Activated naive CD8-positive, alpha-beta T cell treated with anti-CD3 and anti-CD28 coated beads, Interleukin-2, amount 50 U/mL, for 24 hours (primary cell): ENCODE results near the gene SUMF1.

Experiments
- ATAC-seq: fragments of 150-1000 bp; cut with Tn5 transposase; one replicate; pipeline ENCODE4 v1.10.0; 2021
- DNase-seq: peaks from one replicate; pipeline ENCODE4 v3.0.0; 2021
- H3K27ac Mint-ChIP-seq: one replicate; pipeline ENCODE4 v1.8.0; 2021; ENCODE audit warnings: mild to moderate bottlenecking, mixed read lengths
- H3K27me3 Mint-ChIP-seq: one replicate; pipeline ENCODE4 v1.8.0; 2021; ENCODE audit warnings: mixed read lengths
- H3K36me3 Mint-ChIP-seq: one replicate; pipeline ENCODE4 v1.8.0; 2021; ENCODE audit warnings: low read depth, mixed read lengths
- H3K4me1 Mint-ChIP-seq: one replicate; pipeline ENCODE4 v1.8.0; 2021; ENCODE audit warnings: mixed read lengths
- H3K4me3 Mint-ChIP-seq: one replicate; pipeline ENCODE4 v1.8.0; 2021; ENCODE audit warnings: mild to moderate bottlenecking, moderate library complexity, mixed read lengths
- H3K9me3 Mint-ChIP-seq: one replicate; pipeline ENCODE4 v1.8.0; 2021; ENCODE audit warnings: mixed read lengths

The SUMF1 gene

GRCh38 chr3:4421121-4421520 lies 45.9 kb downstream of the SUMF1 start:
- ATAC-seq (peak; percentile 94), DNase-seq (no peak)
- no peak overlapping the region for H3K4me3 Mint-ChIP-seq
- H3K27ac Mint-ChIP-seq, result peak overlapping the region; percentile 73
- H3K27me3 Mint-ChIP-seq, result no peaks in the 10 kb centered on the region
- H3K36me3 Mint-ChIP-seq, result peaks cover 10% of the 10 kb centered on the region
- peaks cover 6% of the 10 kb centered on the region for H3K9me3 Mint-ChIP-seq
- peaks cover 45% of the 10 kb centered on the region for H3K4me1 Mint-ChIP-seq

- ATAC-seq (no peak), DNase-seq (no peak)
- no peaks in the 10 kb centered on the region for H3K9me3 Mint-ChIP-seq
- H3K4me1 Mint-ChIP-seq, result peaks cover 33% of the 10 kb centered on the region
- H3K27me3 Mint-ChIP-seq, result no peaks in the 10 kb centered on the region
- peaks cover 5% of the 10 kb centered on the region for H3K36me3 Mint-ChIP-seq
- no peak overlapping the region for H3K4me3 Mint-ChIP-seq
- no peak overlapping the region for H3K27ac Mint-ChIP-seq
Measured at GRCh38 chr3:4419920-4420319, 47.1 kb downstream of the SUMF1 start.

- H3K27me3 Mint-ChIP-seq, result no peaks in the 10 kb centered on the region
- H3K4me1 Mint-ChIP-seq, result peaks cover 29% of the 10 kb centered on the region
- peaks cover 5% of the 10 kb centered on the region for H3K36me3 Mint-ChIP-seq
- ATAC-seq (no peak), DNase-seq (no peak)
- H3K27ac Mint-ChIP-seq, result no peak overlapping the region
- no peaks in the 10 kb centered on the region for H3K9me3 Mint-ChIP-seq
- no peak overlapping the region for H3K4me3 Mint-ChIP-seq
Measured at GRCh38 chr3:4419386-4419785, 47.7 kb downstream of the SUMF1 start.

GRCh38 chr3:4418156-4418555 lies 48.9 kb downstream of the SUMF1 start:
- no peak for DNase-seq
- no peak overlapping the region for H3K4me3 Mint-ChIP-seq
- H3K27me3 Mint-ChIP-seq, result no peaks in the 10 kb centered on the region
- H3K36me3 Mint-ChIP-seq, result peaks cover 5% of the 10 kb centered on the region
- no peaks in the 10 kb centered on the region for H3K9me3 Mint-ChIP-seq
- H3K27ac Mint-ChIP-seq, result no peak overlapping the region
- peaks cover 28% of the 10 kb centered on the region for H3K4me1 Mint-ChIP-seq
- ATAC-seq, result peak; percentile 31

DNA sequence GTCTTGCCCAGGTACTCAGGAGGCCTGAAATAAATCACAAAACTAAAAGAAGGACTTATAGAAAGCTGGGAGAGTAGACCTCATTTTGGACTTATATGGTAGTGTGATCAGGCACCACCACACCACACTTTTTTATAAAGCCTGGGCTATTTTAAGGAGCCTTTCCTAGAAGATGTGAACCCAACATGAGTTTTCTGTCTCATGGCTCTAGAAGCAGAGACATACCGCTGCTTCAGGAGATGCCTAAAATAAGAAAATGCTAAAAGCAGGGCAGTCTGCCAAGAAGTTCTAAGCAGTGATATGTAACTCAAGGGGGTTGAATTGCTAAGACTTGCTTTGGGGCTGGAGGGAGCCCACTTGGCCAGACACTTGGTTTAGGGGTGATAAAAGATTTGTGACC lies 49.6 kb downstream of the SUMF1 start:
- Mint-ChIP-seq H3K9me3 (no peaks in the 10 kb centered on the region), H3K36me3 (peaks cover 5% of the 10 kb centered on the region), H3K27me3 (no peaks in the 10 kb centered on the region), H3K4me3 (no peak overlapping the region), H3K4me1 (peaks cover 28% of the 10 kb centered on the region), H3K27ac (no peak overlapping the region)
- ATAC-seq, result no peak
- no peak for DNase-seq

DNA sequence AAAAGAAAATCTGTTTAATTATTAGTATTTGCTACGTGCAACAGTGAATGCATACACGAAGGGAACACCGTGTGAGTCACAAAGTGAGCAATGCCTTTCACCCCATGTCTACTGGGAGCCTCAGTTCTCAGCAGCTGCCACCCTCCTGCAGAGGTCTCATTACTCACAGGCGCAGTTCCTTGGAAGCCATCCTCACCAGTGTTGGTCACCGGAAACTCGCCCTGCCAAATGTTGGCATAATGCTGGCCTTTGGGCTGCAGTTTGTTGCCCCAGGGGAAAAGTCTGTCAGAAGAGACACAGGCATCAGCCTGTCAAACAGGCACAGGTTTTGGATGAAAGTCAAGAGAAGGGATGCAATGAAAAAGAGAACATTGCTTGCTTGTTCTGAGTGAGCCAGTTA lies 50.1 kb downstream of the SUMF1 start:
- Mint-ChIP-seq H3K9me3 (no peaks in the 10 kb centered on the region), H3K36me3 (peaks cover 10% of the 10 kb centered on the region), H3K4me3 (no peak overlapping the region), H3K27ac (no peak overlapping the region), H3K4me1 (peaks cover 32% of the 10 kb centered on the region), H3K27me3 (no peaks in the 10 kb centered on the region)
- DNase-seq (no peak), ATAC-seq (no peak)

- no peak overlapping the region for H3K27ac Mint-ChIP-seq
- no peaks in the 10 kb centered on the region for H3K9me3 Mint-ChIP-seq
- DNase-seq (no peak), ATAC-seq (no peak)
- H3K4me3 Mint-ChIP-seq, result no peak overlapping the region
- H3K4me1 Mint-ChIP-seq, result peaks cover 31% of the 10 kb centered on the region
- H3K36me3 Mint-ChIP-seq, result peaks cover 13% of the 10 kb centered on the region
- H3K27me3 Mint-ChIP-seq, result no peaks in the 10 kb centered on the region
Measured at GRCh38 chr3:4416427-4416945, 50.6 kb downstream of the SUMF1 start.

GRCh38 chr3:4413467-4413866 lies 53.6 kb downstream of the SUMF1 start:
- ATAC-seq (no peak), DNase-seq (no peak)
- H3K4me3 Mint-ChIP-seq, result no peak overlapping the region
- H3K4me1 Mint-ChIP-seq, result peaks cover 41% of the 10 kb centered on the region
- H3K27me3 Mint-ChIP-seq, result no peaks in the 10 kb centered on the region
- H3K36me3 Mint-ChIP-seq, result peaks cover 21% of the 10 kb centered on the region
- no peak overlapping the region for H3K27ac Mint-ChIP-seq
- H3K9me3 Mint-ChIP-seq, result no peaks in the 10 kb centered on the region

- ATAC-seq, result no peak
- H3K4me3 Mint-ChIP-seq, result no peak overlapping the region
- no peaks in the 10 kb centered on the region for H3K9me3 Mint-ChIP-seq
- peaks cover 47% of the 10 kb centered on the region for H3K4me1 Mint-ChIP-seq
- H3K36me3 Mint-ChIP-seq, result peaks cover 25% of the 10 kb centered on the region
- DNase-seq, result no peak
- H3K27ac Mint-ChIP-seq, result no peak overlapping the region
- H3K27me3 Mint-ChIP-seq, result no peaks in the 10 kb centered on the region
Measured at GRCh38 chr3:4411833-4412232, 55.2 kb downstream of the SUMF1 start.

DNA sequence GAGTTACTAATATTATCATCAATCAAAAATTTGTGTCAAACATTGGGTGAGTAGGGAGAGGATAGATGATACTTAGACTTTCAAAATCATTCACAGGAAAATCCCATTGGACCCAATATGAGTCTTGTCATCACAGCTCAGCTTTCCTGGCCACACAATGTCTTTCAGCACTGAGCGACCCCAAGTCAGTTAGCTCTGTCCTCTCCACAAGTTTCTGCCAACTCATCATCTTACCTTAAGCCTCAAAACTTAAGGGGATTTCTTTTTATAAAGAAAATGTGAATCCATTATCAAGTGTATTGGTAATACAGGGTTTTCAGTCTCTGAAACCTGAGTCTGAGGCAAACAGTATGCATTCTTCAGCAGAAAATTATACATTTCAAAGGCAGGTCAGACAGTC lies 55.8 kb downstream of the SUMF1 start:
- H3K36me3 Mint-ChIP-seq, result peaks cover 25% of the 10 kb centered on the region
- no peak overlapping the region for H3K4me3 Mint-ChIP-seq
- no peaks in the 10 kb centered on the region for H3K27me3 Mint-ChIP-seq
- no peak overlapping the region for H3K27ac Mint-ChIP-seq
- DNase-seq, result no peak
- no peaks in the 10 kb centered on the region for H3K9me3 Mint-ChIP-seq
- H3K4me1 Mint-ChIP-seq, result peaks cover 51% of the 10 kb centered on the region
- ATAC-seq, result peak; percentile 58

DNA sequence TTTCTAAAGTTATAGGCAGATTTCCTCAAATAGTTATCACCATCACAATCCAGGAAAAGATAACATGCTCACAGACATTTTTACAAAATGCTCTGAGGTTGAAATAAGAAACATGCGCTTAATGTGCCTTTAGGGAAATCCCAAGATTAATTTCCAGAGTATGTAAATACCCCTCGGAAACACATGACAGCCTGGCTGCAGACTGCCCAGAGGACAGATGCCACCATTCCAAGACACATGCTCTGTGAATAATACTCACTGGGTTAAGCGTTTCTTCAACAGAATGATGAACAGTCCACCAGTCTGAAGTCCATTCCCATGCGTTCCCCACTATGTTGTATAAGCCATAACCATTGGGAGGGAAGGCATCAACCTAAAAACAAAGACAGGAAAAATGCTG lies 56.5 kb downstream of the SUMF1 start:
- DNase-seq, result no peak
- peaks cover 51% of the 10 kb centered on the region for H3K4me1 Mint-ChIP-seq
- no peaks in the 10 kb centered on the region for H3K9me3 Mint-ChIP-seq
- no peaks in the 10 kb centered on the region for H3K27me3 Mint-ChIP-seq
- H3K4me3 Mint-ChIP-seq, result no peak overlapping the region
- peaks cover 25% of the 10 kb centered on the region for H3K36me3 Mint-ChIP-seq
- no peak for ATAC-seq
- H3K27ac Mint-ChIP-seq, result no peak overlapping the region

GRCh38 chr3:4409971-4410573 lies 57.0 kb downstream of the SUMF1 start:
- DNase-seq (no peak), ATAC-seq (peak; percentile 57)
- H3K9me3 Mint-ChIP-seq, result no peaks in the 10 kb centered on the region
- H3K36me3 Mint-ChIP-seq, result peaks cover 24% of the 10 kb centered on the region
- H3K4me1 Mint-ChIP-seq, result peaks cover 51% of the 10 kb centered on the region
- H3K27ac Mint-ChIP-seq, result peak overlapping the region; percentile 95
- peak overlapping the region; percentile 54 for H3K4me3 Mint-ChIP-seq
- no peaks in the 10 kb centered on the region for H3K27me3 Mint-ChIP-seq

- peak overlapping the region; percentile 54 for H3K4me3 Mint-ChIP-seq
- H3K9me3 Mint-ChIP-seq, result no peaks in the 10 kb centered on the region
- peak overlapping the region; percentile 95 for H3K27ac Mint-ChIP-seq
- H3K36me3 Mint-ChIP-seq, result peaks cover 25% of the 10 kb centered on the region
- ATAC-seq, result peak; percentile 63
- peaks cover 51% of the 10 kb centered on the region for H3K4me1 Mint-ChIP-seq
- no peaks in the 10 kb centered on the region for H3K27me3 Mint-ChIP-seq
- no peak for DNase-seq
Measured at GRCh38 chr3:4409415-4409814, 57.7 kb downstream of the SUMF1 start.

DNA sequence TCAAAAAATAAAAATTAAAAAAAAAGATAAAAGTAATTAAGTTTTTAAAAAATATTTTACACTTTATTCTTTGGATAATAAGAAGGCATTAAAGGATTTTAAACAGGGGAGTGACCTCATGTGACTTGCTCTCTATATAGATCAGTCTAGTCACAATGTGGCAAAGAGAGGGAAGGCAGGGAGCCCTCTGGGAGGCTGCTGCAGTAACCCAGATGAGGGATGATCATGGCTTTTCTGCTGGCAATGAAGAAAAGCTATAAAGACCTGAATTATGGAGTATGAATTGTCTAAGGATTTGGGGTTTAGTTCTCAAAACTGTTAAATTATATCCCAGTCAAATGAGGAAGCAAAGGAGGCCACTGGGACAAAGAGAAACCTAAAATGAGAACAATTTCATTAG lies 58.1 kb downstream of the SUMF1 start:
- Mint-ChIP-seq H3K9me3 (no peaks in the 10 kb centered on the region), H3K36me3 (peaks cover 26% of the 10 kb centered on the region), H3K27me3 (no peaks in the 10 kb centered on the region), H3K4me1 (peaks cover 51% of the 10 kb centered on the region), H3K4me3 (no peak overlapping the region), H3K27ac (peak overlapping the region; percentile 95)
- ATAC-seq (no peak), DNase-seq (no peak)

GRCh38 chr3:4407941-4408340 lies 59.1 kb downstream of the SUMF1 start:
- no peaks in the 10 kb centered on the region for H3K27me3 Mint-ChIP-seq
- peaks cover 51% of the 10 kb centered on the region for H3K4me1 Mint-ChIP-seq
- no peak for DNase-seq
- no peak overlapping the region for H3K4me3 Mint-ChIP-seq
- H3K36me3 Mint-ChIP-seq, result peaks cover 30% of the 10 kb centered on the region
- H3K27ac Mint-ChIP-seq, result peak overlapping the region; percentile 1
- no peak for ATAC-seq
- H3K9me3 Mint-ChIP-seq, result no peaks in the 10 kb centered on the region
